ENCODE results near the gene BORCS8. TPM values are rescaled to one million over a fixed set of nuclear protein-coding genes. Genes with fewer than 3 reads are reported as not detected.

Gene BORCS8
- polyA plus RNA-seq, 1 donor from 2014 or later: 75.6 TPM

- Histone ChIP-seq H3F3A (ENCODE audit: insufficient read depth, low read length, poor library complexity, severe bottlenecking) (no peaks in the 10 kb centered on the region), H3K27ac (ENCODE audit: low read length) (no peak overlapping the region), H3K4me2 (ENCODE audit: low read length) (no peak overlapping the region), H3K27me3 (ENCODE audit: insufficient read depth, low read depth, low read length) (no peaks in the 10 kb centered on the region), H3K4me3 (ENCODE audit: low read length) (no peak overlapping the region), H3K79me2 (replicated peaks; ENCODE audit: insufficient read depth, low read length) (no peaks in the 10 kb centered on the region), H3K9me2 (ENCODE audit: insufficient read depth, low read length) (no peaks in the 10 kb centered on the region), H3K9ac (ENCODE audit: low read length) (no peak overlapping the region), H3K9me3 (ENCODE audit: low read length) (no peaks in the 10 kb centered on the region), H3K36me3 (ENCODE audit: insufficient read depth, low read length) (no peaks in the 10 kb centered on the region), H2AFZ (ENCODE audit: low read depth, low read length) (no peak overlapping the region), H4K20me1 (ENCODE audit: insufficient read depth) (no peaks in the 10 kb centered on the region)
- no peak for TF ChIP-seq REST (IDR thresholded peaks at IDR 0.05; ENCODE audit: borderline replicate concordance)
Measured at GRCh38 chr19:19159534-19159933, 32.4 kb downstream of the BORCS8 start.

GRCh38 chr19:19157808-19158207 lies 34.1 kb downstream of the BORCS8 start:
- H3K27ac ChIP-seq (ENCODE audit: low read length): no peak overlapping the region
- H3K9me3 ChIP-seq (ENCODE audit: low read length): no peaks in the 10 kb centered on the region
- H3K79me2 ChIP-seq (replicated peaks; ENCODE audit: insufficient read depth, low read length): no peaks in the 10 kb centered on the region
- H3K4me3 ChIP-seq (ENCODE audit: low read length): no peak overlapping the region
- no peaks in the 10 kb centered on the region for H4K20me1 ChIP-seq (ENCODE audit: insufficient read depth)
- no peaks in the 10 kb centered on the region for H3K36me3 ChIP-seq (ENCODE audit: insufficient read depth, low read length)
- H3K4me2 ChIP-seq (ENCODE audit: low read length): no peak overlapping the region
- no peaks in the 10 kb centered on the region for H3K27me3 ChIP-seq (ENCODE audit: insufficient read depth, low read depth, low read length)
- H2AFZ ChIP-seq (ENCODE audit: low read depth, low read length): no peak overlapping the region
- H3F3A ChIP-seq (ENCODE audit: insufficient read depth, low read length, poor library complexity, severe bottlenecking): no peaks in the 10 kb centered on the region
- TF ChIP-seq TAF1 (IDR thresholded peaks at IDR 0.05; ENCODE audit: low read depth): no peak
- no peak for TF ChIP-seq CTCF (IDR thresholded peaks at IDR 0.05; ENCODE audit: poor library complexity, severe bottlenecking)
- no peak for TF ChIP-seq EZH2 (IDR thresholded peaks at IDR 0.05; ENCODE audit: borderline replicate concordance, insufficient read depth, low read length, poor library complexity, severe bottlenecking)
- TF ChIP-seq POLR2AphosphoS5 (IDR thresholded peaks at IDR 0.05): no peak
- TF ChIP-seq REST (IDR thresholded peaks at IDR 0.05; ENCODE audit: borderline replicate concordance): no peak
- TF ChIP-seq MXI1 (conservative IDR thresholded peaks at IDR 0.05; ENCODE audit: poor library complexity, severe bottlenecking): no peak
- TF ChIP-seq EP300 (conservative IDR thresholded peaks at IDR 0.05; ENCODE audit: poor library complexity, severe bottlenecking): no peak
- no peak for TF ChIP-seq RAD21 (conservative IDR thresholded peaks at IDR 0.05)
- no peak for TF ChIP-seq SMC3 (conservative IDR thresholded peaks at IDR 0.05; ENCODE audit: poor library complexity)
- no peaks in the 10 kb centered on the region for H3K9me2 ChIP-seq (ENCODE audit: insufficient read depth, low read length)
- no peak overlapping the region for H3K9ac ChIP-seq (ENCODE audit: low read length)

Data from neural cell (in vitro differentiated cells).